ENCODE measurements around the gene ARMC3. TPM values are rescaled to one million over a fixed set of nuclear protein-coding genes. Genes with fewer than 3 reads are reported as not detected.
"Not testable (repeated sequence)": the region's sequence is repeated elsewhere in the genome, so short reads cannot be mapped to it uniquely, and the experiment has no call there.

Gene ARMC3
- total RNA-seq, 1 donor from 2014 or later, result 0.83 TPM

- no peak overlapping the region for H3K27ac Mint-ChIP-seq
- no peak overlapping the region for H3K4me3 Mint-ChIP-seq
- H3K27me3 Mint-ChIP-seq (ENCODE audit: low read depth), result no peaks in the 10 kb centered on the region
- H3K9me3 Mint-ChIP-seq, result peaks cover 15% of the 10 kb centered on the region
- DNase-seq (ENCODE audit: low spot score in 2 of 2, unreplicated experiment in 2 of 2), result no peak
- no peak for TF ChIP-seq CTCF (IDR thresholded peaks at IDR 0.05; ENCODE audit: unreplicated experiment)
- peaks cover 3% of the 10 kb centered on the region for H3K36me3 Mint-ChIP-seq
- peaks cover 29% of the 10 kb centered on the region for H3K4me1 Mint-ChIP-seq
Measured at GRCh38 chr10:23058366-23058765, 130.5 kb downstream of the ARMC3 start.

- H3K27me3 Mint-ChIP-seq (ENCODE audit: low read depth), result no peaks in the 10 kb centered on the region
- no peak overlapping the region for H3K27ac Mint-ChIP-seq
- no peak overlapping the region for H3K4me3 Mint-ChIP-seq
- H3K36me3 Mint-ChIP-seq, result peaks cover 3% of the 10 kb centered on the region
- H3K4me1 Mint-ChIP-seq, result peaks cover 33% of the 10 kb centered on the region
- no peak for TF ChIP-seq CTCF (IDR thresholded peaks at IDR 0.05; ENCODE audit: unreplicated experiment)
- H3K9me3 Mint-ChIP-seq, result peaks cover 15% of the 10 kb centered on the region
- no peak for DNase-seq (ENCODE audit: low spot score in 2 of 2, unreplicated experiment in 2 of 2)
Measured at GRCh38 chr10:23060918-23061317, 133.1 kb downstream of the ARMC3 start.

- H3K27ac Mint-ChIP-seq, result no peak overlapping the region
- no peak for TF ChIP-seq CTCF (IDR thresholded peaks at IDR 0.05; ENCODE audit: unreplicated experiment)
- peaks cover 27% of the 10 kb centered on the region for H3K4me1 Mint-ChIP-seq
- no peaks in the 10 kb centered on the region for H3K27me3 Mint-ChIP-seq (ENCODE audit: low read depth)
- peaks cover 15% of the 10 kb centered on the region for H3K9me3 Mint-ChIP-seq
- H3K36me3 Mint-ChIP-seq, result peaks cover 3% of the 10 kb centered on the region
- H3K4me3 Mint-ChIP-seq, result no peak overlapping the region
- no peak for DNase-seq (ENCODE audit: low spot score in 2 of 2, unreplicated experiment in 2 of 2)
Measured at GRCh38 chr10:23063045-23063972, 135.5 kb downstream of the ARMC3 start.

GRCh38 chr10:23063973-23064812 is 136.3 kb downstream of the ARMC3 start:
- Mint-ChIP-seq H3K9me3 (peaks cover 8% of the 10 kb centered on the region), H3K27me3 (ENCODE audit: low read depth) (no peaks in the 10 kb centered on the region), H3K4me1 (peaks cover 30% of the 10 kb centered on the region), H3K36me3 (peaks cover 3% of the 10 kb centered on the region), H3K27ac (no peak overlapping the region), H3K4me3 (no peak overlapping the region)
- no peak for TF ChIP-seq CTCF (IDR thresholded peaks at IDR 0.05; ENCODE audit: unreplicated experiment)
- DNase-seq (ENCODE audit: low spot score in 2 of 2, unreplicated experiment in 2 of 2), result no peak

GRCh38 chr10:23064813-23065114 is 136.9 kb downstream of the ARMC3 start:
- DNase-seq (ENCODE audit: low spot score in 2 of 2, unreplicated experiment in 2 of 2); H3K36me3 Mint-ChIP-seq; H3K9me3 Mint-ChIP-seq; H3K4me3 Mint-ChIP-seq; H3K27ac Mint-ChIP-seq; H3K27me3 Mint-ChIP-seq (ENCODE audit: low read depth): not testable (repeated sequence)
- H3K4me1 Mint-ChIP-seq, result peaks cover 35% of the 10 kb centered on the region
